ENCODE measurements around the gene WDR86. TPM values are rescaled to one million over a fixed set of nuclear protein-coding genes. Genes with fewer than 3 reads are reported as not detected.

WDR86 gene
- total and polyA plus RNA-seq, 2 experiments from 2014 or later, result 9.1 to 59.1 TPM

- Histone ChIP-seq H3K27ac (ENCODE audit: low read depth) (no peak overlapping the region), H3K4me1 (ENCODE audit: insufficient read depth) (peaks cover 8% of the 10 kb centered on the region), H3K27me3 (ENCODE audit: insufficient read depth) (no peaks in the 10 kb centered on the region), H3K79me2 (replicated peaks; ENCODE audit: insufficient read depth) (no peaks in the 10 kb centered on the region), H2AFZ (no peak overlapping the region), H3K4me3 (no peak overlapping the region), H3F3A (replicated peaks; ENCODE audit: low read depth) (0 out of 2 replicates have a peak, but pooled peaks cover 3% of the 10 kb centered on the region), H4K20me1 (replicated peaks; ENCODE audit: insufficient read depth) (no peaks in the 10 kb centered on the region), H3K4me2 (no peak overlapping the region), H3K36me3 (ENCODE audit: insufficient read depth) (no peaks in the 10 kb centered on the region), H3K9me2 (ENCODE audit: insufficient read depth) (no peaks in the 10 kb centered on the region)
- H3K4me3 Mint-ChIP-seq, result no peak overlapping the region
- peaks cover 19% of the 10 kb centered on the region; the same call in 2 of the 3 replicates for H3K36me3 Mint-ChIP-seq (ENCODE audit: low read depth)
- H3K4me1 Mint-ChIP-seq, result peaks cover 11% of the 10 kb centered on the region
- H3K27ac Mint-ChIP-seq, result no peak overlapping the region
- H3K27me3 Mint-ChIP-seq (ENCODE audit: insufficient read depth, low read depth, poor library complexity), result peaks cover 3% of the 10 kb centered on the region
- H3K9me3 Mint-ChIP-seq, result no peaks in the 10 kb centered on the region
- ATAC-seq, result no peak
- no peak for TF ChIP-seq NANOG (IDR thresholded peaks at IDR 0.05; ENCODE audit: borderline replicate concordance)
- no peak for TF ChIP-seq JUNB (IDR thresholded peaks at IDR 0.05; ENCODE audit: unreplicated experiment)
- no peak for TF ChIP-seq REST (IDR thresholded peaks at IDR 0.05; ENCODE audit: unreplicated experiment)
- TF ChIP-seq EZH2phosphoT487 (IDR thresholded peaks at IDR 0.05; ENCODE audit: unreplicated experiment), result no peak
- TF ChIP-seq ZNF462 (CRISPR knock-in tag; IDR thresholded peaks at IDR 0.05), result no peak
- TF ChIP-seq POLR2AphosphoS5 (IDR thresholded peaks at IDR 0.05; ENCODE audit: low read depth), result no peak
- no peak for TF ChIP-seq CREB1 (CRISPR knock-in tag; IDR thresholded peaks at IDR 0.05; ENCODE audit: low read depth)
- no peak for TF ChIP-seq EZH2 (IDR thresholded peaks at IDR 0.05; ENCODE audit: low read depth, unreplicated experiment)
- no peak for TF ChIP-seq CTCF (conservative IDR thresholded peaks at IDR 0.05; ENCODE audit: low read depth in 2 of 2)
- no peak for TF ChIP-seq ZNF331 (CRISPR knock-in tag; IDR thresholded peaks at IDR 0.05; ENCODE audit: low read depth)
- TF ChIP-seq ETS1 (IDR thresholded peaks at IDR 0.05), result no peak
- TF ChIP-seq STAT1 (IDR thresholded peaks at IDR 0.05; ENCODE audit: unreplicated experiment), result no peak
- no peak for TF ChIP-seq ZNF114 (CRISPR knock-in tag; IDR thresholded peaks at IDR 0.05)
- DNase-seq (ENCODE audit: low spot score), result no peak
These were observed 42.6 kb downstream of the WDR86 start for GRCh38 chr7:151367284-151367683.

Data from GM23338 (cell line).